RWPE2 (cell line): ENCODE measurements around the gene AGBL4.

Experiments used
- ATAC-seq: fragments of 200-7000 bp; cut with Tn5 transposase; 3 replicates; pipeline ENCODE4 v1.9.1; 2021; ENCODE audit warnings: low read depth
- DNase-seq: peaks from one replicate; pipeline ENCODE4 v3.0.0-alpha.2; 2020; ENCODE audit warnings: low spot score
- H3K27ac ChIP-seq: fragments of 450-650 bp; 2 replicates; pipeline ENCODE4 v1.5.1; 2017; ENCODE audit warnings: mild to moderate bottlenecking; ENCODE audit not compliant: poor library complexity, severe bottlenecking
- H3K27me3 ChIP-seq: fragments of 250-450 bp; sonication (Bioruptor Pico); 2 replicates; pipeline ENCODE4 v1.5.1; 2021; ENCODE audit warnings: mild to moderate bottlenecking, moderate library complexity; ENCODE audit not compliant: insufficient read depth, poor library complexity, severe bottlenecking
- H3K36me3 ChIP-seq: fragments of 250-450 bp; sonication (Bioruptor Pico); 2 replicates; pipeline ENCODE4 v1.5.1; 2020; ENCODE audit warnings: low read depth, mild to moderate bottlenecking, moderate library complexity
- H3K4me1 ChIP-seq: fragments of 250-450 bp; sonication (Bioruptor Pico); 2 replicates; pipeline ENCODE4 v1.5.1; 2021; ENCODE audit warnings: mild to moderate bottlenecking, moderate library complexity; ENCODE audit not compliant: insufficient read depth, poor library complexity, severe bottlenecking
- H3K4me3 ChIP-seq: fragments of 250-450 bp; sonication (Bioruptor Pico); 2 replicates; pipeline ENCODE4 v1.5.1; 2021; ENCODE audit warnings: mild to moderate bottlenecking, moderate library complexity; ENCODE audit not compliant: severe bottlenecking
- H3K9me3 ChIP-seq: fragments of 250-450 bp; sonication (Bioruptor Pico); 2 replicates; pipeline ENCODE4 v1.5.1; 2021; ENCODE audit warnings: mild to moderate bottlenecking, moderate library complexity; ENCODE audit not compliant: severe bottlenecking
- TF ChIP-seq, protein P1 (sequence below): fragments of 450-650 bp; IDR thresholded peaks from one replicate; pipeline ENCODE4 v1.5.1; 2017; ENCODE audit warnings: mild to moderate bottlenecking, moderate library complexity; ENCODE audit not compliant: poor library complexity, severe bottlenecking

Gene AGBL4

DNA sequence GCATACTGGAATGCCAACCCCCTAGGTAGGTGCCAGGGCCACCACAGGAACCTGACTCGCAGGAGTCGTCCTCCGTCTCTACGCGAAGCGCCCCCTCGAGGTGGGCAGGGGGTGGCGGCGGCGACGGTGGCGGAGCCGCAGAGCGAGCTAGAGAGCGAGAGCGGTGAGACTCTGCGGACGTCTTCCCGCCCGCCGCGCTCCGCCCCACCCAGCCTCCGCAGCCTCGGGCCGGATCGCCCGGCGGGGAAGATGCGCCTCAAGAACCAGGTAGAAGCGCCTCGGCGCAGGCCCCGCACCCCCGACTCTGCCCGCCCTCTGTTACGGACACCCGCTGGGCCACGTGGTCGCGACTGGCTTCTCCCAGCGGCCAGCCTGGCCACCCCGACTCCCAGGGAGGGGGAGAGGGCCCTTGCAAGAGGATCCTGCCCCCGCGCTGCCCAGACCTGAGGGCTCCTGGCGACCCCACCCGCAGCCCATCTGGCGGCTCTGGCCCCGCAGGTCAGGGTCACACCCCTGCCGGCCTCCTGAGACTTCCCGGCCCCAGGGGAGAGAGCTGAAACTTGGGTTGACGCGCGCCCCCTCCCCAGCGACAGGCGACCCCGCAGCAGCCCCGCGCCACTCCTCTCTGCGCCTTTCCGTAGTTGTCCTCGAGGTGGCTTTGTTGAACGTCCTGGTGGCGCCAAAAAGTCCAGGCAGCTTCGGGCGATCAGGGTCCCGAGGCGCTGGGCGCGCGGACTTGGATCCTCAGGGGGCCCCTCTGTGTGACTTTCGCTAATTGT is 24.4 kb upstream of the AGBL4 start:
- Histone ChIP-seq H3K27me3 (peaks cover 13% of the 10 kb centered on the region), H3K4me1 (no peaks in the 10 kb centered on the region), H3K36me3 (no peaks in the 10 kb centered on the region), H3K27ac (no peak overlapping the region), H3K9me3 (no peaks in the 10 kb centered on the region), H3K4me3 (no peak overlapping the region)
- TF ChIP-seq, protein P1, sequence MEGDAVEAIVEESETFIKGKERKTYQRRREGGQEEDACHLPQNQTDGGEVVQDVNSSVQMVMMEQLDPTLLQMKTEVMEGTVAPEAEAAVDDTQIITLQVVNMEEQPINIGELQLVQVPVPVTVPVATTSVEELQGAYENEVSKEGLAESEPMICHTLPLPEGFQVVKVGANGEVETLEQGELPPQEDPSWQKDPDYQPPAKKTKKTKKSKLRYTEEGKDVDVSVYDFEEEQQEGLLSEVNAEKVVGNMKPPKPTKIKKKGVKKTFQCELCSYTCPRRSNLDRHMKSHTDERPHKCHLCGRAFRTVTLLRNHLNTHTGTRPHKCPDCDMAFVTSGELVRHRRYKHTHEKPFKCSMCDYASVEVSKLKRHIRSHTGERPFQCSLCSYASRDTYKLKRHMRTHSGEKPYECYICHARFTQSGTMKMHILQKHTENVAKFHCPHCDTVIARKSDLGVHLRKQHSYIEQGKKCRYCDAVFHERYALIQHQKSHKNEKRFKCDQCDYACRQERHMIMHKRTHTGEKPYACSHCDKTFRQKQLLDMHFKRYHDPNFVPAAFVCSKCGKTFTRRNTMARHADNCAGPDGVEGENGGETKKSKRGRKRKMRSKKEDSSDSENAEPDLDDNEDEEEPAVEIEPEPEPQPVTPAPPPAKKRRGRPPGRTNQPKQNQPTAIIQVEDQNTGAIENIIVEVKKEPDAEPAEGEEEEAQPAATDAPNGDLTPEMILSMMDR, result no peak
- DNase-seq, result peak; percentile 31
- ATAC-seq, result no peak

DNA sequence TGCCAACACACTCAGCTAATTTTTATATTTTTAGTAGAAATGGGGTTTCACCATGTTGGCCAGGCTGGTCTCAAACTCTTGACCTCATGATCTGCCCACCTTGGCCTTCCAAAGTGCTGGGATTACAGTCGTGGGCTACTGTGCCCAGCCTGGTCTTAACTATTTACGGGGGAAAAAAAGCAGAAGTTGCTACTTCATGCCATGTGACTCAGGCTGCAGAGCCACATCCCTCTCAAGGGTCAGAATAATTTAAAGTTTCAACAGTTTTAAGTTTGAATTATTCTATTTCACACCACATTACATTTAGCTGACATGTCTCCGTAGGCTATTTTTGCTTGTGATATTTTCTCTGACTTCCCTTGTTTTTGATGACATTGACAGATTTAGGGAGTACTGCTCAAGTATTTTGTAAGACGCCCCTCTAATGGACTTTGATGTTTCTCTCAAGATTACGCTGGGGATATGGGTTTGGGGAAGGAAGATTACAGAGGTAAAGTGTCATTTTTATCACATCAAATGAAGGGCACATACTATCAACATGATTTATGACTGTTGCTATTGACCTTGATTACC is 14.6 kb upstream of the AGBL4 start:
- H3K36me3 ChIP-seq, result no peaks in the 10 kb centered on the region
- no peaks in the 10 kb centered on the region for H3K27me3 ChIP-seq
- H3K27ac ChIP-seq, result no peak overlapping the region
- ATAC-seq (no peak), DNase-seq (no peak)
- no peaks in the 10 kb centered on the region for H3K4me1 ChIP-seq
- H3K4me3 ChIP-seq, result no peak overlapping the region
- peaks cover 2% of the 10 kb centered on the region for H3K9me3 ChIP-seq
- TF ChIP-seq, protein P1, result no peak

DNA sequence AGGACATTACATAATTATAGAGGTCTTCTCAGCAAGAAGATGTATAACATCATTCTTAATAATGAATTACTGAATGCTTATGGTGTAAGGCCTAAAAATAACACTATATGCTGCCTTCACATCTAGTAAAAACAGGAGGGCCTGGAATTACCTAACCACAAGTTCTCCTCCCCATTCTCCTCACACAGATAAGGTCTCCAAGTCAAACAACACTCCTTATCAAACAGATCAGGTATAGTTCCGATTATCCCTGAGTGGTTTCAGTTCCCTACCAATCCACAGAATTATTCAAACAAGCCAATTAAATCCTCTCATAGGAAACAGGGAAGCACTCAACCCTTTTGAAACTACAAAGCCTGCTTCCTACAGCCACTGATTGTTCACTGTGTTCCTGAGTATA is 4.0 kb upstream of the AGBL4 start:
- Histone ChIP-seq H3K27me3 (no peaks in the 10 kb centered on the region), H3K4me1 (no peaks in the 10 kb centered on the region), H3K9me3 (no peaks in the 10 kb centered on the region), H3K36me3 (no peaks in the 10 kb centered on the region), H3K27ac (no peak overlapping the region), H3K4me3 (no peak overlapping the region)
- TF ChIP-seq, protein P1, result no peak
- no peak for ATAC-seq
- DNase-seq, result no peak

DNA sequence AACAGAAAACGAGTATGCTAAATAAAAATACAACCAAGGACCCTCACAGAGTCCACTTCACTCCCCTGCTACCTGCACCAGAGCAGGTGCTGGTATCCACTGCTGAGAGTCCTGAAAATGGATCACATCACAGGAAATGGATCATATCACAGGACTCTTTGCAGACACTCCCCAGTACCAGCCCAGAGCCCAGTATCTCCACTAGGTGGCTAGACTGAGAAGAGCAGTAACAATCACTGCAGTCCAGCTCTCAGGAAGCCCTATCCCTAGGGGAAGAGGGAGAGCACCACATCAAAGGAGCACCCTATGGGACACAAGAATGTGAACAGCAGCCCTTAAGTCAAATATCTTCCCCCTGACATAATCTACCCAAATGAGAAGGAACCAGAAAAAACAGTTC is 28.0 kb downstream of the AGBL4 start:
- H3K4me1 ChIP-seq, result no peaks in the 10 kb centered on the region
- TF ChIP-seq, protein P1, result peak; percentile 17
- DNase-seq, result no peak
- no peaks in the 10 kb centered on the region for H3K36me3 ChIP-seq
- ATAC-seq, result peak; percentile 42; the same call in 1 of the 3 replicates
- H3K27me3 ChIP-seq, result no peaks in the 10 kb centered on the region
- peaks cover 1% of the 10 kb centered on the region for H3K9me3 ChIP-seq
- no peak overlapping the region for H3K4me3 ChIP-seq
- no peak overlapping the region for H3K27ac ChIP-seq

DNA sequence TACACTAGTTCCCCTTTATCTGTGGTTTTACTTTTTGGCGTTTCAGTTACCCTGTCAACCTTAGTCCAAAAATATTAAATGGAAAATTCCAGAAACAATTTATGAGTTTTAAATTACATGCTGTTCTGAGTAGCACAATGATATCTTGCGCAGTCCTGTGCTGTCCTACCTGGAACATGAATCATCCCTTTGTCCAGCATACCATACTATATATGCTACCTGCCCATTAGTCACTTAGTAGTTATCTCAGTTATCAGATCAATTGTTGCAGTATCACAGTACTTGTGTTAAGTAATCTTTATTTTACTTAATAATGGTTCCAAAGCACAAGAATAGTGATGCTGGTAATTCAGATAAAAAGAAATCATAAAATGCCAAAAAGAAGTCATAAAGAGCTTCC is 52.7 kb downstream of the AGBL4 start:
- peak; percentile 98 for ATAC-seq
- TF ChIP-seq, protein P1, result no peak
- no peak overlapping the region for H3K27ac ChIP-seq
- peaks cover 5% of the 10 kb centered on the region for H3K4me1 ChIP-seq
- H3K9me3 ChIP-seq, result no peaks in the 10 kb centered on the region
- H3K36me3 ChIP-seq, result no peaks in the 10 kb centered on the region
- no peak overlapping the region for H3K4me3 ChIP-seq
- no peaks in the 10 kb centered on the region for H3K27me3 ChIP-seq
- DNase-seq, result no peak
